Stimulated activated naive CD4-positive, alpha-beta T cell (primary cell): ENCODE measurements around the gene FUBP1.
"Not testable (repeated sequence)": the region's sequence is repeated elsewhere in the genome, so short reads cannot be mapped to it uniquely, and the experiment has no call there.

Experiments used
- DNase-seq, 6 experiments: peaks; one replicate each; lab custom pipeline; 2025; lab: John Stamatoyannopoulos, UW

FUBP1 gene, protein sequence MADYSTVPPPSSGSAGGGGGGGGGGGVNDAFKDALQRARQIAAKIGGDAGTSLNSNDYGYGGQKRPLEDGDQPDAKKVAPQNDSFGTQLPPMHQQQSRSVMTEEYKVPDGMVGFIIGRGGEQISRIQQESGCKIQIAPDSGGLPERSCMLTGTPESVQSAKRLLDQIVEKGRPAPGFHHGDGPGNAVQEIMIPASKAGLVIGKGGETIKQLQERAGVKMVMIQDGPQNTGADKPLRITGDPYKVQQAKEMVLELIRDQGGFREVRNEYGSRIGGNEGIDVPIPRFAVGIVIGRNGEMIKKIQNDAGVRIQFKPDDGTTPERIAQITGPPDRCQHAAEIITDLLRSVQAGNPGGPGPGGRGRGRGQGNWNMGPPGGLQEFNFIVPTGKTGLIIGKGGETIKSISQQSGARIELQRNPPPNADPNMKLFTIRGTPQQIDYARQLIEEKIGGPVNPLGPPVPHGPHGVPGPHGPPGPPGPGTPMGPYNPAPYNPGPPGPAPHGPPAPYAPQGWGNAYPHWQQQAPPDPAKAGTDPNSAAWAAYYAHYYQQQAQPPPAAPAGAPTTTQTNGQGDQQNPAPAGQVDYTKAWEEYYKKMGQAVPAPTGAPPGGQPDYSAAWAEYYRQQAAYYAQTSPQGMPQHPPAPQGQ

DNA sequence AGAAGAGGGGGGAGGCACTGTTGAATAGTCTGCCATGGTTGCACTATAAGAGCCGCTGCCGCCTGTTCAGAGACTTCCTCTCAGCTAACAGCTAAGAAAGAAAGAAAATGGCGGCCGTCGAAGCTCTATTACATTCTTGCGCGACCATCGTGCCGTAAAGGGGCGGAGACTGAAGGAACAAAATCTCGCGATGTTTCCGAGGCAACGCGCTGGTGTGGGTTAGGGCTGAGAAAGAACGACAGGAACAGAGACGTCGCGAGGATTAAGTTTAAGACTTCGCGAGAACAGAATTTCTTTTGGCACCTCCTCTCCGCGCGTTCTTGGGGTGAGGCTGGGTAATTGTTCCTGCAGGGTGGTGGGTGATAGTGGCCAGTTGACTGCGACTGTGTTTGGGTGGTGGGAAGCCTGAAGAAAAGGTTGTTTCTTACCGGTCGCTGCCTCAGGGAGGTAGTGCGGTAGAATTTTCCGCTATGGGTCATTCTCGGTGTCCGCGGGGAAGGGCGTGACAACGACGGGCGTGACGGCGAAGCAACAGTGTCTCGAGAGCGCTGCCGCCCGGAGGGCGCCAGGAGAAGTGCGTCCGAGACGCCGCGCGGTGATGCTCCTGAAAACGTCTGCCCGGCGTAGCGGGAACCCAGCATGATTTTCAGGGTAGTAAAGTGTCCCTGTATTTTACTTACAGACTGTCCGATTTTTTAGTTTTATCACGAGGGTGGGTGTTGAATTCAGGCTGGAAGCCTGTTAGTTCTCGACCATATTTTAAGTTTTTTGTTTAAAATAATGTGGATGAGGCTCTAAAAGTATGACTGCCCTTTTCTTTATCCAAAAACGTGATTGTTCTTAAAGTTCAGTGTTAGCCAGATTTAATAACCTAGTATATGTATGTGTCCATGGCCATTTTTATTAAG lies at the start of gene FUBP1:
Gene FUBP1 (minus strand): TSS at position 104 of the 908 bp plus-strand sequence. CDS start 68 bp downstream, at position 36.
- DNase-seq = peak; percentile 84 to 97 (median 95)

DNA sequence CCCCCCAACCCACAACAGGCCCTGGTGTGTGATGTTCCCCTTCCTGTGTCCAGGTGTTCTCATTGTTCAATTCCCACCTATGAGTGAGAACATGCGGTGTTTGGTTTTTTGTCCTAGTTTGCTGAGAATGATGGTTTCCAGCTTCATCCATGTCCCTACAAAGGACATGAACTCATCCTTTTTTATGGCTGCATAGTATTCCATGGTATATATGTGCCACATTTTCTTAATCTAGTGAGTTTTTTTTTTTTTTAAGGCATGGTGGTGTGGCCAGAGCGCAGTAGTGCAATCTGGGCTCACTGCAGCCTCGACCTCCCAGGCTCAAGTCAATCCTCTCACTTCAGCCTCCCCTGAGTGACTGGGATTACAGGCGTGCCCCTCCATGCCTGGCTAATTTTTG lies 42.3 kb upstream of the FUBP1 start:
- not testable (repeated sequence) for DNase-seq

DNA sequence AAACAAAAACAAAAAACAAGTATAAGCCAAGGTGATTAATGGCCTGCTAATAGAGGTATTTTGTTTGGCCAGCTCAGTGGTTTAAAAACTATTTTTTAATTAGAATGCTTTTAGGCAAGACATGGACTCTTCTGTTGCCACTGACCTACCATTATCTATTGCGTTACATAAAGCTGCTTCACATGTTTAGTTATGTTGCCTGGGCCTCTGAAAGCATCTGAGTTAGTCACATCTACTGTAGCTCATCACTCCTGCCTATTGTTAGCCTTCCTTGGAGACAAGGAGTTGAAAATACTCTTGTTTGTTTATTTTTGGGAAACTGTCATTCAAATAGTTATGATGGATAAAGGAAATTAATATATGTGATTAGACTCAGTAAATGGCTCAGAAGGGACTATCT lies 40.2 kb upstream of the FUBP1 start:
- DNase-seq = no peak

DNA sequence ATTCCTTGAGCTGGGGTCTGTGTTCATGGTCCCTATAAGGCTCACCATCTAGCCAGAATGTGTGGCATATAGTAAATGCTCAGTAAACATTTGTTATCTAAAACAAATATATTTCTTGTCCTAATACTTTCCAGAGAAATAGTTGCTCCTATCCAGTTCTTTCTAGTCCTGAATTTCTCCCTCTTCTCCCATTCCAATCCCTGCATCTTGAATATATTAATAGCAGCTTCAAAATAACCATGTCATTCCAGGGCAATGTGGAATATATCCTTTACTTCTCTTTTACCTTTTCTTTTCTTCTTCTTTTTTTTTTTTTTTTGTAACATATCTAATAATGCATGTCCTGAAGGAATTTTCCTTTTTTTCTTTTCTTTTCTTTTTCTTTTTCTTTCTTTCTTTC lies 36.3 kb upstream of the FUBP1 start:
- DNase-seq = no peak

DNA sequence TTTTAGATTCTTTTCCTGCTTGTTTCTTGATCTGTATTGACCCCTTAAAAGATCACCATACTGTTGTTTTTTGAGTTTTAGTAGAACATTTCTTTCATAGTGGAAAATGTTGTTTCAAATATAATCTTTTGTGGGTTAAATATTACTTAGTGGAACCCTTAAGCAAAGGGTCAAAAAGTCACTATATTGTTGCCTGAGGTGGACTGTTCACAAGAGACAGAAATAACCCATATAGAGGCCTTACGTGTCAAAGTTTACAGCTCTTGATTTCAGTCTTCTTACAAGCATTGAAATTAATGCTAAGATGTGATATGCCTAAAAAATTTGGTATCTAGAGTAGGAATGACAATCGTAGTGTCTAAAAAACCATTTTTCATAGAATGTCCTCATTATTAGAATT lies 32.2 kb upstream of the FUBP1 start:
- DNase-seq = no peak

DNA sequence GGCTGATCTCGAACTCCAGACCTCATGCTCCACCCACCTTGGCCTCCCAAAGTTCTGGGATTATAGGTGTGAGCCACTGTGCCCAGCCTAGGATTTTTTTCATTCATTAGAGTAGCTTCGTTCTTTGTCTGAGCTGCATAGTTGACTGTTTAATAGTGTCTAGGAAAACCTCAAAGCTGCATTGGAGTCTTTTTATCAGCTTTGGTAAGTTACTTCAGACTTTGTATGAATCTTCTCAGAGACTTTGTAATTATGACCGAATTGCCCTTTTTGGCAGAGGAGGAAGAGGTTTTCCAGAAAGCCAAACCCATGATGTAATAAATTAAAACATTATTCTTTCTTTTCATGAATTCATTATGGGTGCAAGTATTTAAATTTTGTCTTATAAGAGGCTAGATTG lies 31.0 kb upstream of the FUBP1 start:
- no peak for DNase-seq

DNA sequence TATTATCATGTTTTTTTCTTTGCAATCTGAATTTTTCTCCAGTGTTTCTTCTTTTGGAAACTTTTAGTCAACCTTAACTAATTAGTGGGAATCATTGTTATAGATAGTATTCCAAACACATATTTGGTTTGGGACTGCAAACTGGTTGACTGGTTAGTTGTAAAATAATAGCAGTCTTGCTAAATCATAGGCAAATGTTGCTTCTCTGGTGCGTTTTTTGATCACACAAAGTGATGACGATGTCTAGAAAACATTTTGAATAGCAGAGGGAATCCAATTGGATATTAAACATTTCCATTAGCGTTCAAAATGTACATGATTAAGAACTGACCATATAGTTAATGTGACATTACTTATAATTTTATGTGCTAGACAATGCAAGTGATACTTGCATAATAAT lies 30.4 kb upstream of the FUBP1 start:
- no peak for DNase-seq

DNA sequence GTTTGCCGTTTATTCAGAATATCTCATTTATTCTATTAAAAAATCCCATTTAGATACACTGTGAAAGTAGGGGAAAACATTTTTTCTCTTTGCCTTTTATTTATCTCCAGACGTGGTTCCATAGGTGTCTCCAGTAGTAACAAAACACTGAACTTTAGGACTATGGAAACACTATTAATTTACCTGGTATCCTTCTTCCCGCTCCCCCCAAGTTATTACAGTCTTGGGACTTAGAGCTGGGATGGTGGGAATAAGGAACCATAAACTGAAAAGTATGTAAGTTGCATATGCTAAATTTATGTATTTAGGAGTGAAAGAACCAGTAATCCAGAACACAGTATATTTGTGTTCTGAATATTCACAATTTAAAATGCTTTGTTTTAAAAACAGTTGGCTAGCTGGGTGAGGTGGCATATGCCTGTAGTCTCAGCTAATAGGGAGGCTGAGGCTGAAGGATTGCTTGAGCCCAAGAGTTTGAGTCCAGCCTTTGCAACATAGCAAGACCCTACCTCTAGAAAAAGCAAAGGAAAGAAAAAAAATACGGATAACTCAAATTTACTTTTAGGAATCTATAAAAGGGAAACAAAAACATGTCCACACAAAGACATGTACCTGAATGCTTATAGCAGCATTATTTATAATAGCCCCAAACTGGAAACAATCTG lies 28.9 kb upstream of the FUBP1 start:
- DNase-seq = no peak

DNA sequence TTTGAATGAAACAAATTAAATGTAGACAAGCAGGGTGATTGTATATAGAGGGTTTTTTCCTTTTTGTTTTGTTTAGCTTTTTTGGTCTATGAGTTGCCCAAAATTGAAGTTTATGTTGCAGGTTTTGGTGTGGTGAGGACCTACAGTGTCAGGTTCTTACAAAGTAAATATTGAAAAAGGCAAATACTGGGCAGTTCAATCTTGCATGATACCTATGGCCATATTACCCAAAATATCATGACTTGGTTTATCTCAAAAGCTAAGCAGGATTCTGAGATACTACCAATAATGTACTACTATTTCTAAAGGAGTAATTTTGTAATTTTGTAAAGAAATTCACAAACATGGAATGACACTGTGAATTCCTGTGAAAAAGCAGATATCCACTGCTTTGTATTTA lies 27.6 kb upstream of the FUBP1 start:
- DNase-seq = no peak

DNA sequence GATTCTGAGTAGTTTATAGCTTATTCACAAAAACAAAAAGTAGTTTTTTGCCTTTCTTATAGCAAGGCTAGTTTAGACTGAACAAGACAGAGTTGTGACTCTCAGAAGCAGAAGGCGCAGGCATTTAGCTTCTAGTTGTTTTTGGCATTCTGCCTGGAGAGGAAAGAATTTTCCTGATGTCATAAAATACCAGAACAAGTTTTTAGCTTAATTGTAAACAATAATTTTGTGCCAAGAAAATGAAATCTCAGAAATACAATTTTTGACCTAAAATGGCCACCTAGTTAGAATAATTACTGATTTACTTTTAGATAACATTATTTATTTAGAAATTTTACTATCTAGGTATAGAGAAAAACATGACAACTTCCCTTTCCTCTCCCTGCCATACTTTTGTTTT lies 26.9 kb upstream of the FUBP1 start:
- peak in 2 of 6 experiments; percentile 11 to 31 for DNase-seq

DNA sequence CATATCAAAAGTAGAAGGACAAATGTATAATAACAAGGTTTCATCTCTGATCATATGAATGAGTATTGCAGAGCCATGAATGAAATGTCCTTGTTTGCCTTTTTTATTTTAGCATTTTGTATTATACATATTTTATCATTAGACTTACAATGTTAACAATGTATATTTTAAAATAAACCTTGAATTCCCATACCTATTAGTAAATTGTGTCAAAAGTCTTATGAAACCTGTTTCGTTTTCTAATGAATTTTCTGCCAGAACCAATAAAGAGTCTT lies 26.5 kb upstream of the FUBP1 start:
- no peak for DNase-seq

DNA sequence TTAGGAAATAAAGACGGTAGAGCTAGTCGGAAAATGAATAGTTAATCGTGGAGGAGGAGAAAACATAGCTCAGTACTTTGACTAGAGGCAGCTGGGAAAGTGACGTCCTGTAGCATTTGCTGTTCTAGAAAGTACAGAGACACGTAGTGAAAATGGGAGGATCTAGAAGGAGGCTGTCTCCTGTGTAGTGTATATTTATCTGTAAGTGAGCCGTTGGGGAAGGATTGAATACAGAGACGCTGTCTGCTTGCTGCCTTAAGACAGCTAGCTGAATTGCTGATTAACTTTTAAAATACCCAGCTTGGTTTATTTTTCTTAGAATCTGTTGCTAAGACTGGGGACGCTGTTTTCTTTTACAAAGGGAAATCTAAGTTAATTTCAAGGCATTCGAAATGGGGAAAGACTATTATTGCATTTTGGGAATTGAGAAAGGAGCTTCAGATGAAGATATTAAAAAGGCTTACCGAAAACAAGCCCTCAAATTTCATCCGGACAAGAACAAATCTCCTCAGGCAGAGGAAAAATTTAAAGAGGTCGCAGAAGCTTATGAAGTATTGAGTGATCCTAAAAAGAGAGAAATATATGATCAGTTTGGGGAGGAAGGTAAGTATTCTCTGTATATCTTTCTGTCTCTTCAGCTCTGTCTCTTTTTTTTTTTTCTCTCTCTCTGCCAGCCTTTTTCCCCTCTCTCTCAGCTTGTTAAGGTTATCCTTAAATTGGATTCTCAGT lies 26.0 kb upstream of the FUBP1 start, which contains the start of gene DNAJB4:
Gene DNAJB4 (plus strand): TSS at position 221 of the 729 bp plus-strand sequence. CDS start 172 bp downstream, at position 393.
- peak; percentile 9 to 87 (median 76) for DNase-seq

DNA sequence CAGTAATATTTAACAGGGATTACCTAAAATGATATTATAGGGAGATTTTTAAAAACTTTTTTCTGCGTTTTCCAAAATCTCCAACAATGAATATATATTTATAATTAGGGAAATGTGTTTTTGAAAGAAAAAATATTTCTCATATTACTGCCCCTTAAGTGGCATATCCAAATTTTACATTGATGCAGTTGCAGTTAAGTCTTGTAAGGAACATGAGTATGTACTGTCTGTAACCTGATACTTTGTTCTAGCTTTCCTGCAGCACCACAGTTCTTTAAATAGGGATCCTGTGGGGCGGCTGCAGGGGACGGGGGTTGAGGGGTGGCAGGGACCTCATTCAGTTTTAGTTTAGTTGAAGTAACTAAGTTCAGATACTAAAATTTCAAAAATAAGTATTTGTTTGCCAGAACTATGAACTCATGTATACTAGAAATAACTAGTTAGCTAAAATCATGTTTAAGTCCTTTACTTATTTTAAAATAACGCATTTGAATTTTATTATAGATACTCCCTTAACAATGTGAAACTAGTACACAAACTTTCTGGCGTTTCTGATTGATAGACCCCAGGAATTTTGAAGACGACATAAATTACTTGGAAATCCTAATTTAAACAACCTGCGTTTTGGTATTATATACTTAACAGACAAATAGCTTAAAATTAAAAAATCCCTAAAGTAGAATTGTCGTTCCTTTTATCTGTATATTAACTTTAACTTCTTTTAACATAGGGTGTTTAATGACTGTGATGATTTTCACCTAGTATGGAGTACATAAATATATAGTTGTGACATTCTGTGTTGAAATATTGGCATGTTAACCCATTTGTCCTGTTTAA lies 25.2 kb upstream of the FUBP1 start:
- DNase-seq = peak in 3 of 6 experiments; percentile 15 to 72 (median 34)

DNA sequence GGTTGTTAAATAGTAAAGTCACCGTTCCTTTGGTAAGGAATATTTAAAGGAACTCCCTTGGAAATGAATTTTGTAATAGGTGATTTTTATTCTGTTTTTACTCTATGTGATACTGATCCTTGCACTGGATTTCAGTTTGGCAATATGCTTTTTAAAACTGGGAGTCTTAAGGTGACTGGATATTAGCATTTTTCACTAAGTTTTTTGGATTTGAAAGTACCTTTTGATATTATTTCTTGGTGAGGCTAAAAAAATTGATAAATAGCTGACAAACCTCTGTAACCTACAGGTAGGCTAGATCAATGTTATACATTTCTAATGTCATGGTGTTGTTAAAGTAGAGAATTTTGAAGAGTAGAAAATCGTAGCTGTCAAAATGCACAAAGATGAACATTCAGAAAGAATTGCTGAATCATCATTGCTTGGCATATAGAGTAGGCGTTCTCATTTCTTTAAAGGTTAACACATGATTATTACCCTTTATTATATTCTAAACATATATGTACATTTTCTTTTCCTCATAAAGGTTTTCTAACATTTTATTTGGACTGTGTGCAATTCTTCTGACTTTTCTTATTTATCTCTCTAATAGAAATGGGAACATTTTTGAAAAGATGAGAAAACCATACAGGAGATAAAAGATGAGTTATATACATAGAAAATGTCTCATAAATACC lies 24.3 kb upstream of the FUBP1 start:
- no peak for DNase-seq

DNA sequence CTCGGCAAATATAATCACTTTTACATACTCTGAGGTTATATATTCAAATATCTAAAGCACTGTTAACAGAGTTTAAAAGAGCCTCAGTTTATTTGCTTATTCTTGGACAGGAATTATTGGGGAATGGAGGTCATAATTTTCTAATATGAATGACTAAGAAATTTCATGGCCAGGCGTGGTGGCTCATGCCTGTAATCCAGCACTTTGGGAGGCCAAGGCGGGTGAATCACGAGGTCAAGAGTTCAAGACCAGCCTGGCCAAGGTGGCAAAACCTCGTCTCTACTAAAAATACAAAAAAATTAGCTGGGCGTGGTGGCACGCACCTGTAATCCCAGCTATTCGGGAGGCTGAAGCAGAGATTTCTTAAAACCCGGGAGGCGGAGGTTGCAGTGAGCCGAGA lies 21.7 kb upstream of the FUBP1 start:
- DNase-seq = not testable (repeated sequence)

DNA sequence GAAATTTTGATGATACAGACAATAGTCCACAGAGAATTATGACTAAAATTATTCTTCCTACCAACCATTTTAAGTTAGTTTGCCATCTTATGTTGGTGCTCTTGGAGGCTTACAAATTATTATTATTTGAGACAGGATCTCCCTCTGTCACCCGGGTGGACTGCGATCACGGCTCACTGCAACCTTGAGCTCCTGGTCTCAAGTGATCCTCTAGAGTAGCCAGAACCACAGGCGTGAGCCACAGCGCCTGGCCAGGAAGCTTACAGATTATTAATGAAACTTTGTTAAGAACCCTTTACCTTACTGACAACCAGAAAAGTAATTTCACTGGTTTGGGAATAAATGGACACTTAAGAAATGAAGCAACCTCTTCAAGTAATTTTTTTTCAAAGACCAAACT lies 17.9 kb upstream of the FUBP1 start:
- no peak for DNase-seq

DNA sequence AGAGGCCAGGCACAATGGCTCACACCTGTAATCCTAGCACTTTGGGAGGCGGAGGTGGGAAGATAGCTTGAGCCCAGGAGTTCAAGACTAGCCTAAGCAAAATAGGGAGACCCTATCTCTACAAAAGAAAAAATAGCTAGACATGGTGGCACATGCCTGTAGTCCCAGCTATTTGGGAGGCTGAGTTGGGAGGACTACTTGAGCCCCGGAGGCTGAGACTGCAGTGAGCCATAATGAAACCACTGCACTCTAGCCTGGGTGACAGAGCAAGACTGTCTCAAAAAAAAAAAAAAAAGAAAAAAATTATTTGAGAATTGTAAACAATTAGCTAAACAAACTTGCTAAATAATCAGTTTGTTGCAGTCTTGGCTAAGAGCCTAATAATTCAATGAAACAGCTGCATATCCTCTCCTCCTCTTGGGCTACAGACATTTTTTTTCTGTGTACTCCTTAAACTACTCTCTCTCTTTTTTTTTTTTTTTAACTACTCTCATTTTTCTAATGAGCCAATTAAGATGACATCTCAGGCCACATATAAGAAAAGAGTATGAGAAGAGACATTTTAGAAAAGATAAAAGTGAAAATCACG lies 15.3 kb upstream of the FUBP1 start:
- DNase-seq = no peak

DNA sequence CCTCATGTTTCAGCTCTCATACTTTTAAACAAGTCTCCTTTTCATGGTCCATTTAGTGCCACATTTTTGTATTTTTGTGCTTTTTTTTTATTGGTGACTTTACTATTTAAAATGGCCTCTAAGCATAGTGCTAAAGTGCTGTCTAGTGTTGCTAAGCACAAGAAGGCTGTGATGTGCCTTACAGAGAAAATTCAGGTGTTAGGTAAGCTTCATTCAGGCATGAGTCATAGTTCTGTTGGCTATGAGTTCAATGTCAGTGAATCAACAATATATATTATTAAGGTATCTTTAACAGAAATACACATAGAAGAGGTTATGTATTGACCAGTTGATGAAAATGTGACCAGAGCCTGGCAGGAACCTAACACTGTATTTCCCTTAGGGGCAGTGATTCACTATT lies 12.8 kb upstream of the FUBP1 start:
- DNase-seq = no peak

DNA sequence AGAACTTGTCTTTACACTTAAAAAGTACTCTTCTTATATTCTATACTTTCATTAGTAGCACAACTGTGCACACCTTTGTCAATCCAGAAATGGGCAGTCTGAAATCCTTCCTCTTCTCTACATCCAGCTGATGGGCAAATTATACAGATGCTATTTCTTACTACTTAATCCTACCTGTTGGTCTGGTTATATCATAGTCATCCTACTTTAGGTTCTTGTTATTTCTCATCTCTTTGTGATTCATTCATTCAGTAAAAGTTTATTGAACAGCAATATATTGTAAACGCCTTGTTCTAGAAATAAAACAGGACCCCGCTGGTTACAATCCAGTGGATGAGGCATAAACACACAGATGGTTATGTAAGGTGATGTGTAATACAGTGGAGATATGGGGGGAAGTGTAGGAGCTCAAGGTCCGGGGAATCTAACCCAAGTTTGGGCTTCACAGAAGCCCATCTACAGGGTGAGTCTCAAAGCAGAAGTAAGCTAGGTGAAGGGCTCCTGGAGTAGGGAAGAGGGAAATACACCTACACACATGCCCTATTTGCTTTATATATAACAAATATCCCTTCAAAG lies 11.8 kb upstream of the FUBP1 start:
- DNase-seq = no peak
